Type B pancreatic cell (in vitro differentiated cells): ENCODE data around the gene DNAH14. TPM values are rescaled to one million over a fixed set of nuclear protein-coding genes. Genes with fewer than 3 reads are reported as not detected.

Experiments
- DNase-seq: peaks from one replicate; pipeline ENCODE4 v3.0.0; 2021; ENCODE audit warnings: mixed read lengths; ENCODE audit not compliant: unreplicated experiment; ENCODE audit errors: extremely low spot score
- H3K27ac Mint-ChIP-seq: 2 replicates; pipeline ENCODE4 v1.8.0; 2021; ENCODE audit warnings: mild to moderate bottlenecking, mixed read lengths
- H3K27me3 Mint-ChIP-seq: 2 replicates; pipeline ENCODE4 v1.8.0; 2021; ENCODE audit warnings: mixed read lengths
- H3K36me3 Mint-ChIP-seq: 2 replicates; pipeline ENCODE4 v1.8.0; 2021; ENCODE audit warnings: mixed read lengths
- H3K4me1 Mint-ChIP-seq: one replicate; pipeline ENCODE4 v1.8.0; 2021; ENCODE audit warnings: mixed read lengths; ENCODE audit not compliant: unreplicated experiment
- H3K4me3 Mint-ChIP-seq: 2 replicates; pipeline ENCODE4 v1.8.0; 2021; ENCODE audit warnings: mild to moderate bottlenecking, mixed read lengths
- H3K9me3 Mint-ChIP-seq: 2 replicates; pipeline ENCODE4 v1.8.0; 2021; ENCODE audit warnings: mixed read lengths
- CTCF ChIP-seq: fragments of 200-600 bp; sonication (generic); conservative IDR thresholded peaks from 2 replicates; pipeline ENCODE4 v1.5.0; 2021; ENCODE audit warnings: antibody characterized with exemption, mild to moderate bottlenecking
- total RNA-seq: library from RNA; stranded (reverse); gene quantifications from 2 replicates; pipeline ENCODE4 v1.2.1, GENCODE V29; 2021; ENCODE audit warnings: low replicate concordance

Gene DNAH14
- total RNA-seq, 1 donor from 2014 or later, result 42.1 TPM

- Mint-ChIP-seq H3K9me3 (no peaks in the 10 kb centered on the region), H3K27ac (no peak overlapping the region), H3K27me3 (no peaks in the 10 kb centered on the region), H3K4me1 (no peaks in the 10 kb centered on the region), H3K36me3 (peaks cover 4% of the 10 kb centered on the region), H3K4me3 (no peak overlapping the region)
- DNase-seq, result no peak
- TF ChIP-seq CTCF, result no peak
Measured at GRCh38 chr1:225113265-225113664, 183.8 kb downstream of the DNAH14 start.

- Mint-ChIP-seq H3K4me1 (no peaks in the 10 kb centered on the region), H3K27me3 (no peaks in the 10 kb centered on the region)
Measured at GRCh38 chr1:225114354-225114990, 185.0 kb downstream of the DNAH14 start.

GRCh38 chr1:225119307-225119706 lies 189.8 kb downstream of the DNAH14 start:
- Mint-ChIP-seq H3K4me3 (no peak overlapping the region), H3K4me1 (peaks cover 3% of the 10 kb centered on the region), H3K27ac (no peak overlapping the region), H3K9me3 (peaks cover 3% of the 10 kb centered on the region), H3K27me3 (no peaks in the 10 kb centered on the region), H3K36me3 (peaks cover 4% of the 10 kb centered on the region)
- TF ChIP-seq CTCF, result no peak
- no peak for DNase-seq

More at GRCh38 chr1:225114354-225114990, 185.0 kb downstream of the DNAH14 start:
- no peak for TF ChIP-seq CTCF
- H3K27ac Mint-ChIP-seq, result no peak overlapping the region
- no peak overlapping the region for H3K4me3 Mint-ChIP-seq
- no peaks in the 10 kb centered on the region for H3K9me3 Mint-ChIP-seq
- DNase-seq, result no peak
- peaks cover 4% of the 10 kb centered on the region for H3K36me3 Mint-ChIP-seq

GRCh38 chr1:225121095-225121494 lies 191.6 kb downstream of the DNAH14 start:
- H3K36me3 Mint-ChIP-seq, result peaks cover 21% of the 10 kb centered on the region
- H3K27me3 Mint-ChIP-seq, result no peaks in the 10 kb centered on the region
- H3K9me3 Mint-ChIP-seq, result peaks cover 6% of the 10 kb centered on the region
- no peak for DNase-seq
- no peak for TF ChIP-seq CTCF
- no peak overlapping the region for H3K27ac Mint-ChIP-seq
- no peak overlapping the region for H3K4me3 Mint-ChIP-seq
- peaks cover 3% of the 10 kb centered on the region for H3K4me1 Mint-ChIP-seq

GRCh38 chr1:225131869-225132268 lies 202.4 kb downstream of the DNAH14 start:
- Mint-ChIP-seq H3K4me1 (no peaks in the 10 kb centered on the region), H3K27me3 (no peaks in the 10 kb centered on the region), H3K36me3 (peaks cover 43% of the 10 kb centered on the region), H3K9me3 (peaks cover 15% of the 10 kb centered on the region), H3K27ac (no peak overlapping the region), H3K4me3 (no peak overlapping the region)
- no peak for TF ChIP-seq CTCF
- DNase-seq, result no peak
